Right cardiac atrium (tissue), 5 donors: ENCODE data around the gene HIPK4. TPM values are rescaled to one million over a fixed set of nuclear protein-coding genes. Genes with fewer than 3 reads are reported as not detected.
"Not testable (repeated sequence)": the region's sequence is repeated elsewhere in the genome, so short reads cannot be mapped to it uniquely, and the experiment has no call there.

Experiments
- ATAC-seq, 2 donors: fragments of 200-7000 bp; cut with Tn5 transposase; one replicate each; pipeline versions ENCODE4 v1.8.0 to v1.9.1; 2020; ENCODE audit warnings: moderate library complexity in 2 of 2, mild to moderate bottlenecking in 1 of 2
- DNase-seq, 3 donors: peaks; one replicate each; pipeline ENCODE4 v3.0.0-alpha.2; 2020
- H3K27ac ChIP-seq: one replicate; pipeline ENCODE4 v1.5.1; 2013; ENCODE audit warnings: mild to moderate bottlenecking, low read length, control low read depth, moderate library complexity
- H3K27me3 ChIP-seq: one replicate; pipeline ENCODE4 v1.6.1; 2013; ENCODE audit not compliant: control insufficient read depth, insufficient read depth
- H3K4me1 ChIP-seq: one replicate; pipeline ENCODE4 v1.6.1; 2013; ENCODE audit warnings: low read length; ENCODE audit not compliant: control insufficient read depth, insufficient read depth
- H3K4me3 ChIP-seq: one replicate; pipeline ENCODE4 v1.5.1; 2013; ENCODE audit warnings: low read length, control low read depth
- H3K9me3 ChIP-seq: one replicate; pipeline ENCODE4 v1.6.1; 2013; ENCODE audit warnings: low read length; ENCODE audit not compliant: control insufficient read depth
- WGBS: extraction: QIAGEN DNeasy Blood & Tissue Kit; methylation state at CpG from one replicate; pipeline ENCODE4 v1.1.7; 2013; 5-methylcytosine and 5-hydroxymethylcytosine counted together
- intact Hi-C, 4 donors: fragments of 100-400 bp; cut with DNase I; formaldehyde crosslinking; loops; one replicate each; pipeline versions ENCODE4 v1.11.0 to v1.14.0; 2022 to 2023
- polyA plus RNA-seq: library from polyadenylated mRNA; stranded (reverse); fragments of 200-250 nt; gene quantifications from one replicate; pipeline ENCODE4 v1.2.3, GENCODE V29; 2013
- total RNA-seq, 4 donors: library from RNA; stranded (reverse); fragmentation: NEBNext Ultra II Directional; extraction: Animal tissue kit (Norgen Biotek cat#: 25700); gene quantifications; one replicate each; pipeline ENCODE4 v1.2.1, GENCODE V29; 2021
- donor health status: healthy with polysubstance abuse.
- donor health status: DM: no; HTN: yes; CAD: no.
- donor health status: DM: no; HTN: no; CAD: no.
- donor health status: DM: no; HTN: yes; CAD: no; lungs with severe emphysema.
- donor health status: DM: yes; HTN: yes; CAD: no.

The HIPK4 gene
- total and polyA plus RNA-seq, 5 donors: 0.05 to 0.11 TPM; not detected in 3

- no peak overlapping the region for H3K27ac ChIP-seq
- DNase-seq (no peak), ATAC-seq (no peak)
- intact Hi-C loops: no loop called here
- H3K4me3 ChIP-seq: no peak overlapping the region
- WGBS: 76% methylated on average over 7 of the region's 7 CpGs
- H3K27me3 ChIP-seq: no peaks in the 10 kb centered on the region
- H3K9me3 ChIP-seq: no peaks in the 10 kb centered on the region
- H3K4me1 ChIP-seq: no peaks in the 10 kb centered on the region
Measured at GRCh38 chr19:40370997-40371801, 18.8 kb downstream of the HIPK4 start.

GRCh38 chr19:40370253-40370652, 19.7 kb downstream of the HIPK4 start:
- H3K4me3 ChIP-seq, H3K9me3 ChIP-seq, ATAC-seq, H3K27ac ChIP-seq, intact Hi-C loops, H3K4me1 ChIP-seq, H3K27me3 ChIP-seq, DNase-seq: not testable (repeated sequence)
- WGBS: 96% methylated on average over 3 of the region's 3 CpGs

GRCh38 chr19:40369797-40370196, 20.2 kb downstream of the HIPK4 start:
- 91% methylated on average over 12 of the region's 12 CpGs for WGBS
- ATAC-seq (no peak), DNase-seq (no peak)
- no peaks in the 10 kb centered on the region for H3K9me3 ChIP-seq
- intact Hi-C loops: no loop called here
- no peaks in the 10 kb centered on the region for H3K27me3 ChIP-seq
- no peak overlapping the region for H3K4me3 ChIP-seq
- H3K4me1 ChIP-seq: no peaks in the 10 kb centered on the region
- no peak overlapping the region for H3K27ac ChIP-seq

GRCh38 chr19:40367577-40368434, 22.2 kb downstream of the HIPK4 start:
- DNase-seq (no peak), ATAC-seq (no peak)
- Histone ChIP-seq H3K27me3 (no peaks in the 10 kb centered on the region), H3K4me3 (no peak overlapping the region), H3K27ac (no peak overlapping the region), H3K4me1 (no peaks in the 10 kb centered on the region), H3K9me3 (no peaks in the 10 kb centered on the region)
- intact Hi-C loops: no loop called here
- 80% methylated on average over 16 of the region's 16 CpGs for WGBS

- Histone ChIP-seq H3K4me1 (no peaks in the 10 kb centered on the region), H3K27me3 (no peaks in the 10 kb centered on the region), H3K4me3 (no peak overlapping the region), H3K27ac (no peak overlapping the region), H3K9me3 (no peaks in the 10 kb centered on the region)
- intact Hi-C loops: no loop called here
- ATAC-seq (peak; percentile 4 to 7), DNase-seq (no peak)
- WGBS: 75% methylated on average over 27 of the region's 27 CpGs
Measured at GRCh38 chr19:40366697-40367561, 23.1 kb downstream of the HIPK4 start.

GRCh38 chr19:40365613-40366401, 24.2 kb downstream of the HIPK4 start:
- H3K4me3 ChIP-seq: peak overlapping the region; percentile 61
- H3K27me3 ChIP-seq: no peaks in the 10 kb centered on the region
- peak; percentile 71 to 92 (median 90) for DNase-seq
- no peak overlapping the region for H3K27ac ChIP-seq
- H3K4me1 ChIP-seq: no peaks in the 10 kb centered on the region
- WGBS: 29% methylated on average over 28 of the region's 28 CpGs
- H3K9me3 ChIP-seq: no peaks in the 10 kb centered on the region
- intact Hi-C loops: no loop called here
- ATAC-seq: peak; percentile 86 to 93

GRCh38 chr19:40365010-40365409, 25.0 kb downstream of the HIPK4 start:
- intact Hi-C loops: no loop called here
- ATAC-seq (no peak), DNase-seq (no peak)
- Histone ChIP-seq H3K4me3 (no peak overlapping the region), H3K9me3 (no peaks in the 10 kb centered on the region), H3K4me1 (no peaks in the 10 kb centered on the region), H3K27ac (no peak overlapping the region), H3K27me3 (no peaks in the 10 kb centered on the region)
- WGBS: 59% methylated on average over 3 of the region's 3 CpGs

- Histone ChIP-seq H3K27ac (no peak overlapping the region), H3K4me1 (no peaks in the 10 kb centered on the region), H3K27me3 (no peaks in the 10 kb centered on the region), H3K9me3 (no peaks in the 10 kb centered on the region), H3K4me3 (no peak overlapping the region)
- intact Hi-C loops: no loop called here
- ATAC-seq (no peak), DNase-seq (no peak)
- 77% methylated on average over 5 of the region's 5 CpGs for WGBS
Measured at GRCh38 chr19:40363069-40363468, 26.9 kb downstream of the HIPK4 start.

- Histone ChIP-seq H3K4me1 (no peaks in the 10 kb centered on the region), H3K9me3 (no peaks in the 10 kb centered on the region), H3K27ac (no peak overlapping the region), H3K4me3 (no peak overlapping the region), H3K27me3 (no peaks in the 10 kb centered on the region)
- ATAC-seq (no peak), DNase-seq (no peak)
- intact Hi-C loops: no loop called here
- WGBS: 93% methylated on average over 3 of the region's 3 CpGs
Measured at GRCh38 chr19:40362160-40362559, 27.8 kb downstream of the HIPK4 start.

- H3K4me1 ChIP-seq: no peaks in the 10 kb centered on the region
- no peaks in the 10 kb centered on the region for H3K9me3 ChIP-seq
- H3K27me3 ChIP-seq: no peaks in the 10 kb centered on the region
- no peak for ATAC-seq
- WGBS: 85% methylated on average over 12 of the region's 12 CpGs
- intact Hi-C loops: no loop called here
- peak in 1 of 3 donors; percentile 38 for DNase-seq
- H3K27ac ChIP-seq: no peak overlapping the region
- no peak overlapping the region for H3K4me3 ChIP-seq
Measured at GRCh38 chr19:40360708-40361241, 29.2 kb downstream of the HIPK4 start.
